Panc1 (cell line): ENCODE results near the gene CDKN2B-AS1.

Source experiments
- POLR2AphosphoS5 ChIP-seq: IDR thresholded peaks from 2 replicates; pipeline ENCODE4 v1.6.1; 2012; ENCODE audit warnings: mild to moderate bottlenecking, low read depth, low read length, moderate library complexity
- SIN3A ChIP-seq: IDR thresholded peaks from 2 replicates; pipeline ENCODE4 v1.6.1; 2012; ENCODE audit warnings: low read depth, mild to moderate bottlenecking, low read length, moderate library complexity, borderline replicate concordance; ENCODE audit not compliant: insufficient read depth
- TF ChIP-seq, protein P1 (sequence below): fragments of 450-650 bp; IDR thresholded peaks from 2 replicates; pipeline ENCODE4 v1.5.1; 2017; ENCODE audit warnings: mild to moderate bottlenecking

DNA sequence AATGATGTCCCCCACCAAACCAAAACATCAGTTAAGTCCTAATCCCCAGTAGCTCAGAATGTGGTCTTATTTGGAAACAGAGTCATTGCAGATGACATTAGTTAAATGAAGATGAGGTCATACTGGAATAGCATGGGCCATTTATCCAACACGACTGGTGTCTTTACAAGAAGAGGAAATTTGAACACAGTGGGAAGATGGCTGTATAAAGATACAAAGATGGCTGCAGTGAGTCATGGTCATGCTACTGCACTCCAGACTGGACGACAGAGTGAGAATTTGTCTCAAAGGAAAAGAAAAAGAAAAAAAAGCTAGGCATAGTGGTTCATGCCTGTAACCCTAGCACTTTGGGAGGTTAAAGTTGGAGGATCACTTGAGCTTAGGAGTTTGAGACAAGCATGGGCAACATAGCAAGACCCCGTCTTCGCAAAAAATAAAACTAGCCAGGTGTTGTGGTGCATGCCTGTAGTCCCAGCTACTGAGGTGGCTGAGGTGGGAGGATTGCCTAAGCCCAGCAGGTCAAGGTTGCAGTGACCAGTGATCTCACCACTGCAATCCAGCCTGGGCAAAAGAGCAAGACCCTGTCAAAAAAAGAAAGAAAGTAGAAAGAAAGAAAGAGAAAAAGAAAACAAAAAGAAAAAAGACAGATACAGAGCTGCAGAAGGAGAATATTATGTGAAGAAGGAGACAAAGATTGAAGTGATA, 144.5 kb downstream of the CDKN2B-AS1 start:
- TF ChIP-seq, protein P1, sequence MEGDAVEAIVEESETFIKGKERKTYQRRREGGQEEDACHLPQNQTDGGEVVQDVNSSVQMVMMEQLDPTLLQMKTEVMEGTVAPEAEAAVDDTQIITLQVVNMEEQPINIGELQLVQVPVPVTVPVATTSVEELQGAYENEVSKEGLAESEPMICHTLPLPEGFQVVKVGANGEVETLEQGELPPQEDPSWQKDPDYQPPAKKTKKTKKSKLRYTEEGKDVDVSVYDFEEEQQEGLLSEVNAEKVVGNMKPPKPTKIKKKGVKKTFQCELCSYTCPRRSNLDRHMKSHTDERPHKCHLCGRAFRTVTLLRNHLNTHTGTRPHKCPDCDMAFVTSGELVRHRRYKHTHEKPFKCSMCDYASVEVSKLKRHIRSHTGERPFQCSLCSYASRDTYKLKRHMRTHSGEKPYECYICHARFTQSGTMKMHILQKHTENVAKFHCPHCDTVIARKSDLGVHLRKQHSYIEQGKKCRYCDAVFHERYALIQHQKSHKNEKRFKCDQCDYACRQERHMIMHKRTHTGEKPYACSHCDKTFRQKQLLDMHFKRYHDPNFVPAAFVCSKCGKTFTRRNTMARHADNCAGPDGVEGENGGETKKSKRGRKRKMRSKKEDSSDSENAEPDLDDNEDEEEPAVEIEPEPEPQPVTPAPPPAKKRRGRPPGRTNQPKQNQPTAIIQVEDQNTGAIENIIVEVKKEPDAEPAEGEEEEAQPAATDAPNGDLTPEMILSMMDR, result no peak
- no peak for TF ChIP-seq POLR2AphosphoS5
- no peak for TF ChIP-seq SIN3A
